Uterus (tissue), 4 donors: ENCODE data around the gene CCND2. TPM values are rescaled to one million over a fixed set of nuclear protein-coding genes. Genes with fewer than 3 reads are reported as not detected.
"Not testable (repeated sequence)": the region's sequence is repeated elsewhere in the genome, so short reads cannot be mapped to it uniquely, and the experiment has no call there.

Source experiments
- DNase-seq, 2 donors: peaks; one replicate each; pipeline ENCODE4 v3.0.0-alpha.2; 2019 to 2020
- H3K27ac ChIP-seq, 2 donors: fragments of 200-600 bp; sonication (generic); 1 replicate in 1 of 2; 2 replicates in 1 of 2; pipeline ENCODE4 v1.5.1; 2016 to 2018
- H3K27me3 ChIP-seq, 2 donors: fragments of 200-600 bp; sonication (generic); one replicate each; pipeline ENCODE4 v1.5.1; 2018 to 2019; ENCODE audit warnings: control low read depth in 1 of 2
- H3K36me3 ChIP-seq, 2 donors: fragments of 200-600 bp; sonication (generic); one replicate each; pipeline ENCODE4 v1.5.1; 2019; ENCODE audit warnings: control low read depth in 1 of 2
- H3K4me1 ChIP-seq, 2 donors: fragments of 200-600 bp; sonication (generic); one replicate each; pipeline ENCODE4 v1.5.1; 2018 to 2019; ENCODE audit warnings: control low read depth in 1 of 2
- H3K4me3 ChIP-seq, 2 donors: fragments of 200-600 bp; sonication (generic); 1 replicate in 1 of 2; 2 replicates in 1 of 2; pipeline ENCODE4 v1.5.1; 2018 to 2019; ENCODE audit warnings: mild to moderate bottlenecking in 1 of 2
- H3K9me3 ChIP-seq, 2 donors: fragments of 200-600 bp; sonication (generic); one replicate each; pipeline ENCODE4 v1.5.1; 2019; ENCODE audit warnings: control low read depth in 1 of 2
- POLR2A ChIP-seq, 2 donors: fragments of 450-650 bp; IDR thresholded peaks; one replicate each; pipeline ENCODE4 v1.6.1; 2016; ENCODE audit warnings: antibody characterized with exemption in 2 of 2, mild to moderate bottlenecking in 1 of 2, moderate library complexity in 1 of 2
- intact Hi-C: fragments of 100-400 bp; cut with DNase I; formaldehyde crosslinking; loops from one replicate; pipeline ENCODE4 v1.15.1; 2023; ENCODE audit warnings: low total_unique reads
- total RNA-seq, 4 donors: library from RNA; depleted of rRNA in 3 of 4; stranded (reverse); fragments of >200 nt in 3 of 4; gene quantifications; one replicate each; pipeline versions ENCODE4 v1.1.0 to v1.2.4, GENCODE V29; 2014 to 2023
- TF ChIP-seq, protein P1 (sequence below), 4 experiments: fragments of 200-600 bp in 2 of 4; fragments of 450-650 bp in 2 of 4; sonication (generic) in 2 of 4; IDR thresholded peaks; one replicate each; pipeline ENCODE4 v1.5.1; 2016 to 2019; ENCODE audit warnings: antibody characterized with exemption in 4 of 4, mild to moderate bottlenecking in 2 of 4, moderate library complexity in 1 of 4
- donor health status: DM: yes; HTN: yes; CAD: no.

The CCND2 gene
- total RNA-seq, 4 donors from 2014 or later = 49.4 to 210 (median 100) TPM

DNA sequence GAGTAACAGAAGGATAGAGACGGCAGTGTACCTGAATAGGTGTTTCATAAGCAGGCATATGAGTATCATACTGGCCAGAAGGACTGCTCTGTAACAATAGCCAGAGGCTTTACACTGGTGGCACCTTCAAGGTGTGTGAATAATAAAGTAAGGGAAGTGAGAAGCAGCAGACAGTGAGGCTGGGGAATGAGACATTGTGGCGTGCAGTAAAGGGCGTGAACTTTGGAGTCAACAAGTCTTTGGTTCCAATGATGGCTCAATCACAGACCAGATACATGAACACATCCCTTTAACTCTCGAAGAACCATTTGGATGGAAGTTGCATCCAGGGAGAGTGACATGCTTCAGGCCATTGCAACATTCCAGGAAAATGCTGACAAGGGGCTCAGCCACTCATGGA lies 32.0 kb upstream of the CCND2 start:
- TF ChIP-seq POLR2A (IDR thresholded peaks at IDR 0.05) = no peak
- TF ChIP-seq, protein P1, sequence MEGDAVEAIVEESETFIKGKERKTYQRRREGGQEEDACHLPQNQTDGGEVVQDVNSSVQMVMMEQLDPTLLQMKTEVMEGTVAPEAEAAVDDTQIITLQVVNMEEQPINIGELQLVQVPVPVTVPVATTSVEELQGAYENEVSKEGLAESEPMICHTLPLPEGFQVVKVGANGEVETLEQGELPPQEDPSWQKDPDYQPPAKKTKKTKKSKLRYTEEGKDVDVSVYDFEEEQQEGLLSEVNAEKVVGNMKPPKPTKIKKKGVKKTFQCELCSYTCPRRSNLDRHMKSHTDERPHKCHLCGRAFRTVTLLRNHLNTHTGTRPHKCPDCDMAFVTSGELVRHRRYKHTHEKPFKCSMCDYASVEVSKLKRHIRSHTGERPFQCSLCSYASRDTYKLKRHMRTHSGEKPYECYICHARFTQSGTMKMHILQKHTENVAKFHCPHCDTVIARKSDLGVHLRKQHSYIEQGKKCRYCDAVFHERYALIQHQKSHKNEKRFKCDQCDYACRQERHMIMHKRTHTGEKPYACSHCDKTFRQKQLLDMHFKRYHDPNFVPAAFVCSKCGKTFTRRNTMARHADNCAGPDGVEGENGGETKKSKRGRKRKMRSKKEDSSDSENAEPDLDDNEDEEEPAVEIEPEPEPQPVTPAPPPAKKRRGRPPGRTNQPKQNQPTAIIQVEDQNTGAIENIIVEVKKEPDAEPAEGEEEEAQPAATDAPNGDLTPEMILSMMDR (IDR thresholded peaks at IDR 0.05) = no peak
- Histone ChIP-seq H3K36me3 (no peaks in the 10 kb centered on the region), H3K27ac (no peak overlapping the region), H3K27me3 (no peaks in the 10 kb centered on the region), H3K9me3 (no peaks in the 10 kb centered on the region), H3K4me1 (no peaks in the 10 kb centered on the region), H3K4me3 (no peak overlapping the region)
- intact Hi-C loops = no loop called here
- DNase-seq = no peak

DNA sequence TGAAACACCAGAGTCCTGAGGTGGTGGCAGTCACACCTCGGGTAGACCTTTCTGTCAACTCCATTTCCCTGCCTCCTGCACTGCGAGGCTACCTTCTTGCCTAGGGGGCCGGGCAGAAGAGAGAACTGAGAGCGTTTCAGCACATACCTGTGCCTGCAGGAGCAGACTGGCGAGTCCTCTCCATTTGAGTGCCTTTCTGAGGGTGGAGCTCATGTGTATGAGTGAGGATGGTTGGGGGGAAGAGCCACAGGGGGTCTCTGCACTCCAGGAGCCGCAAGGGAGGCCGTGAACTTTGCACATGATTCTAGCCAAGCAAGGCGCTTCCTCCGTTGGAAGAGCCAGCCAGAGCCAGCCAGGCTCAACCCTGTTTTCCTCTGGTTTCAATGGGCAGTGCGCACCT lies 31.0 kb upstream of the CCND2 start:
- Histone ChIP-seq H3K4me3 (no peak overlapping the region), H3K9me3 (no peaks in the 10 kb centered on the region), H3K36me3 (no peaks in the 10 kb centered on the region), H3K27ac (no peak overlapping the region), H3K27me3 (no peaks in the 10 kb centered on the region), H3K4me1 (no peaks in the 10 kb centered on the region)
- no peak for DNase-seq
- intact Hi-C loops = no loop called here
- TF ChIP-seq POLR2A (IDR thresholded peaks at IDR 0.05) = no peak
- TF ChIP-seq, protein P1 (IDR thresholded peaks at IDR 0.05) = no peak

DNA sequence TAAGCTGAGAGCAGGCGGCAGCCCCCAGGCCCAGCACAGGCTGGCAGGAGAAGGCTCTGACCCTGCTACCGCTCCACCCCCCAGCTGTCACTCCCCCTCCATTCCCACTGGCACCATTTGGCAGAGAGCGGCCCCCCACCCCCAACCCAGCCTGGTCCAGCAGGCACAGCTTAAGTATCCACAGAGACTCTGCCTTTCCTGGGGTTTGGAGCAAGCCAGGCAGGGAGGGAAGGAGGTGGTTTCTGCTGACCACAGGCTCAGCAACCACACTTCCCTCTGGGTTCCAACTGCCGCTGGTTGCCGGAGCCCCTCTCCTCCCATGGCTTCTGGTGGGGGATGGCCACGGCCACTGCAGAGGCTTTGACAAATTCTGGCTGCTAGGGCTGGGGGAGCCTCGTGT lies 30.5 kb upstream of the CCND2 start:
- intact Hi-C loops = no loop called here
- no peak overlapping the region for H3K27ac ChIP-seq
- TF ChIP-seq, protein P1 (IDR thresholded peaks at IDR 0.05) = no peak
- no peak for TF ChIP-seq POLR2A (IDR thresholded peaks at IDR 0.05)
- H3K36me3 ChIP-seq = no peaks in the 10 kb centered on the region
- no peaks in the 10 kb centered on the region for H3K9me3 ChIP-seq
- H3K4me1 ChIP-seq = no peaks in the 10 kb centered on the region
- no peak for DNase-seq
- no peaks in the 10 kb centered on the region for H3K27me3 ChIP-seq
- H3K4me3 ChIP-seq = no peak overlapping the region

DNA sequence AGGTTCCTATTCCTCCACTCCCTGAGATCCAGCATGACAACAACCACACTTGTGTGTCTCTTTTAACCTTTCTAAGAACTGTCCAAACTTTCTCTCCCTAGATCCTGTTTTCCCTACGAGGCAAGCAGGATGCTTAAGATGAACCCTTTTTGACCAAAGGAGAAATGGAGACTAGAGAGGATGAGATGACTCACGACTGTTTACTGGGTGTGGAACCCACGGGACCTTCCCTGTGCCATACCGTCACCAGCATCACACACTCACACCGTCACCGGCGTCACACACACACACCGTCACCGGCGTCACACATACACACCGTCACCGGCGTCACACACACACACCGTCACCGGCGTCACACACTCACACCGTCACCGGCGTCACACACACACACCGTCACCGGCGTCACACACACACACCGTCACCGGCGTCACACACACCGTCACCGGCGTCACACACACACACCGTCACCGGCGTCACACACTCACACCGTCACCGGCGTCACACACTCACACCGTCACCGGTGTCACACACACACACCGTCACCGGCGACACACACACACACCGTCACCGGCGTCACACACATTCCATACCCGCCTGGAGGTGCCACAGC lies 30.0 kb upstream of the CCND2 start:
- H3K4me1 ChIP-seq, H3K27me3 ChIP-seq, H3K36me3 ChIP-seq, H3K27ac ChIP-seq, H3K9me3 ChIP-seq, H3K4me3 ChIP-seq, intact Hi-C loops, DNase-seq: not testable (repeated sequence)

DNA sequence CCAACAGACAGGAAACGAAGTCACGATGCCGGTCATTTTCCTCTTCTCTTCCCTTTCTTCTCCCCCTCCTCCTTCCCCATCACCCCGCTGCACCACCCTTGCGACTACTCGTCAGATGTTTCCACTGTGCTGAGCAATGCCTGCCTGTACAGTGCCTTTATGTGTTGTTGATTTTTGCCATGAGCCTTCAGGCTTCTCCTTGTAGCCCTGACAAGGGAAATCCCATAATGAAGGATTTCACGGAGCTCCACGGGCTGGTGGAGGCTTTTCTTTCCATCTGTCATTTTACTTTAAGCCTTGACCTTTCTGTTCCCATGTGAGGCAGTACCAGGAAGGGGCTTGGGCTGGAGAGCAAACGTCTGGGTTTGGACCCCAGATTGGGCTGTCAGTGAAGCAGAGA lies 28.7 kb upstream of the CCND2 start:
- DNase-seq = no peak
- H3K4me3 ChIP-seq = no peak overlapping the region
- no peak overlapping the region for H3K27ac ChIP-seq
- TF ChIP-seq POLR2A (IDR thresholded peaks at IDR 0.05) = no peak
- TF ChIP-seq, protein P1 (IDR thresholded peaks at IDR 0.05) = no peak
- H3K9me3 ChIP-seq = no peaks in the 10 kb centered on the region
- H3K36me3 ChIP-seq = no peaks in the 10 kb centered on the region
- intact Hi-C loops = no loop called here
- no peaks in the 10 kb centered on the region for H3K27me3 ChIP-seq
- no peaks in the 10 kb centered on the region for H3K4me1 ChIP-seq

DNA sequence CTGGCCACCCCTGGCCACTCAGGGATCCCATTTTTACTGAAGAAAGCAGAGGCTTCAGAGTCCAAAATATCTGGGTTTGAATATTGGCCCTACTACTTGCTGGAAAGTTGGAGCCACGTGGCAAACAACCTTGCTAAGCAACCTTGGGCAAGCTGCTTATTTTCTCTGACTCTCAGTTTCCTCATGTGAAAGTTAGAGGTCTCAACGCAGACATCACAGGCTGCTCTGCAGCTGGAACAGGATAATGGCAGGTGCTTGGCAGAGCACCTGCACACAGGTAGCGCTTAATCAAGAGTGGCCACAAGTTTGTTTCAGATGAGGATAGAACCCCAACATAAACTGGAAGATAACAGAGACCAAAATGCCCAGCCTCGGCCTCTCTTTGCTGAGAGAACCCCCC lies 28.1 kb upstream of the CCND2 start:
- Histone ChIP-seq H3K36me3 (no peaks in the 10 kb centered on the region), H3K4me1 (no peaks in the 10 kb centered on the region), H3K27me3 (no peaks in the 10 kb centered on the region), H3K27ac (no peak overlapping the region), H3K4me3 (no peak overlapping the region), H3K9me3 (no peaks in the 10 kb centered on the region)
- TF ChIP-seq POLR2A (IDR thresholded peaks at IDR 0.05) = no peak
- TF ChIP-seq, protein P1 (IDR thresholded peaks at IDR 0.05) = no peak
- intact Hi-C loops = no loop called here
- DNase-seq = no peak
